Measurements from ENCODE around the gene RNF220.

GRCh38 chr1:44408632-44409602 lies 3.9 kb downstream of the RNF220 start:
- TF ChIP-seq, protein P1, sequence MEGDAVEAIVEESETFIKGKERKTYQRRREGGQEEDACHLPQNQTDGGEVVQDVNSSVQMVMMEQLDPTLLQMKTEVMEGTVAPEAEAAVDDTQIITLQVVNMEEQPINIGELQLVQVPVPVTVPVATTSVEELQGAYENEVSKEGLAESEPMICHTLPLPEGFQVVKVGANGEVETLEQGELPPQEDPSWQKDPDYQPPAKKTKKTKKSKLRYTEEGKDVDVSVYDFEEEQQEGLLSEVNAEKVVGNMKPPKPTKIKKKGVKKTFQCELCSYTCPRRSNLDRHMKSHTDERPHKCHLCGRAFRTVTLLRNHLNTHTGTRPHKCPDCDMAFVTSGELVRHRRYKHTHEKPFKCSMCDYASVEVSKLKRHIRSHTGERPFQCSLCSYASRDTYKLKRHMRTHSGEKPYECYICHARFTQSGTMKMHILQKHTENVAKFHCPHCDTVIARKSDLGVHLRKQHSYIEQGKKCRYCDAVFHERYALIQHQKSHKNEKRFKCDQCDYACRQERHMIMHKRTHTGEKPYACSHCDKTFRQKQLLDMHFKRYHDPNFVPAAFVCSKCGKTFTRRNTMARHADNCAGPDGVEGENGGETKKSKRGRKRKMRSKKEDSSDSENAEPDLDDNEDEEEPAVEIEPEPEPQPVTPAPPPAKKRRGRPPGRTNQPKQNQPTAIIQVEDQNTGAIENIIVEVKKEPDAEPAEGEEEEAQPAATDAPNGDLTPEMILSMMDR (IDR thresholded peaks at IDR 0.05 in 8 of 11, conservative IDR thresholded peaks at IDR 0.05 in 3 of 11): no peak
- TF ChIP-seq POLR2A (IDR thresholded peaks at IDR 0.05): no peak

All from spleen (tissue), 7 donors.